ENCODE measurements around the gene SWI5. TPM values are rescaled to one million over a fixed set of nuclear protein-coding genes. Genes with fewer than 3 reads are reported as not detected.

SWI5 gene
- total and polyA plus RNA-seq, 9 of the 15 experiments (the other 6 are each of a cell fraction or from before 2014, with no cell fraction given) = 62.8 to 133 (median 95.9) TPM

DNA sequence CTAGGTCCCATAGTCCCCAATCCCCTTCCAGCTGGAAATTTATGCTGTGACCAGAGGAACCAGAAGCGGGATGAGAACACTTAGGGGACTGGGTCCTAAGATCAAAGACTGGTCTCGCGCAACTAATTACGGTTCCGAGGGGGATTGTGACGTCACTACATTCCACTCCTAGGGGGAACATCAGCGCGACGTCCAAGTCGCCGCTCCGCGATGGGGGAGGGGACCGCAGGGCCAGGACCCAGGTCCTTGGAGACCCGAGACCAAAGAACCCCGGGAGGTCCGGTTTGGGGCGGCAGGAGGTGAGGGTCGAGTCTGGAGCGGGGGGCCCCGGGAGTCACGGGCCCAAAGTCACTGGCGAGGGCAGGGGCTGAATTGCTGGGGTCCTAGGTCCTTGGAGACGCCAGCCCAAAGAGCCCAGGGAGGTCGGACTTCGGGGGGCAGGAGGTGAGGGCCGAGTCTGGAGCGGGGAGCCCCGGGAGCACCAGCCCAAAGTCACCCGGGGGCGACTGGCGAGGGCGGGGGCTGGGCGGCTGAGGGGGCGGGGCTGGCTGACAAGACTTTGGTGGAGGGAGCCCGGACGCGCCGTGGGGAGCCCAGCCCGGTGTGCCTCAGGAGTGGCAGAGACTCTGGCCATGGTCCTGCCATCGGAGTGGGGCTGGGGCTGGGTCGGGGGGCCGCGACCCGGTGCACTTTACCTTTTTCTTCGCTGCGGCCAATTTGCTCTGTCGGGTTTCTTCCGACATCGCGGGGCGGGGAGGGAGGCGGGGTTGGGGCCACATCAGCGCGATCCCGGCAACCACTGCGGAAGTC, 673 bp upstream of the SWI5 start, which contains the start of gene GOLGA2 (continued):
- TF ChIP-seq ZNF449 (CRISPR knock-in tag; IDR thresholded peaks at IDR 0.05) (no peak), ZNF408 (CRISPR knock-in tag; IDR thresholded peaks at IDR 0.05; ENCODE audit: low read depth) (peak; percentile 15; the same call in 1 of the 2 replicates), TCFL5 (CRISPR knock-in tag; conservative IDR thresholded peaks at IDR 0.05) (0 out of 2 replicates have a peak, but pooled peaks have one; percentile 52), MYC (IDR thresholded peaks at IDR 0.05; ENCODE audit: low read depth, low read length) (no peak), MYC (CRISPR knock-in tag; IDR thresholded peaks at IDR 0.05; ENCODE audit: borderline replicate concordance, low read depth) (no peak; the same call in 1 of the 2 replicates), ATF1 (CRISPR knock-in tag; IDR thresholded peaks at IDR 0.05) (no peak), ATF1 (tag; IDR thresholded peaks at IDR 0.05) (peak; percentile 99), ZNF3 (CRISPR knock-in tag; IDR thresholded peaks at IDR 0.05) (no peak), NR3C1 (CRISPR knock-in tag; IDR thresholded peaks at IDR 0.05) (no peak), ZNF764 (CRISPR knock-in tag; IDR thresholded peaks at IDR 0.05; ENCODE audit: low read depth) (peak; percentile 35; the same call in 1 of the 2 replicates), ZNF431 (CRISPR knock-in tag; IDR thresholded peaks at IDR 0.05) (no peak), SNRNP70 (optimal IDR thresholded peaks at IDR 0.05; ENCODE audit: low read depth, low read length) (no peak), ZBTB1 (CRISPR knock-in tag; IDR thresholded peaks at IDR 0.05; ENCODE audit: borderline replicate concordance, low read depth) (no peak), GATAD2A (IDR thresholded peaks at IDR 0.05) (no peak), ZNF347 (CRISPR knock-in tag; IDR thresholded peaks at IDR 0.05; ENCODE audit: low read depth) (no peak), IFI16 (CRISPR knock-in tag; IDR thresholded peaks at IDR 0.05) (no peak), TAL1 (IDR thresholded peaks at IDR 0.05) (no peak)
- TF ChIP-seq, protein P1, sequence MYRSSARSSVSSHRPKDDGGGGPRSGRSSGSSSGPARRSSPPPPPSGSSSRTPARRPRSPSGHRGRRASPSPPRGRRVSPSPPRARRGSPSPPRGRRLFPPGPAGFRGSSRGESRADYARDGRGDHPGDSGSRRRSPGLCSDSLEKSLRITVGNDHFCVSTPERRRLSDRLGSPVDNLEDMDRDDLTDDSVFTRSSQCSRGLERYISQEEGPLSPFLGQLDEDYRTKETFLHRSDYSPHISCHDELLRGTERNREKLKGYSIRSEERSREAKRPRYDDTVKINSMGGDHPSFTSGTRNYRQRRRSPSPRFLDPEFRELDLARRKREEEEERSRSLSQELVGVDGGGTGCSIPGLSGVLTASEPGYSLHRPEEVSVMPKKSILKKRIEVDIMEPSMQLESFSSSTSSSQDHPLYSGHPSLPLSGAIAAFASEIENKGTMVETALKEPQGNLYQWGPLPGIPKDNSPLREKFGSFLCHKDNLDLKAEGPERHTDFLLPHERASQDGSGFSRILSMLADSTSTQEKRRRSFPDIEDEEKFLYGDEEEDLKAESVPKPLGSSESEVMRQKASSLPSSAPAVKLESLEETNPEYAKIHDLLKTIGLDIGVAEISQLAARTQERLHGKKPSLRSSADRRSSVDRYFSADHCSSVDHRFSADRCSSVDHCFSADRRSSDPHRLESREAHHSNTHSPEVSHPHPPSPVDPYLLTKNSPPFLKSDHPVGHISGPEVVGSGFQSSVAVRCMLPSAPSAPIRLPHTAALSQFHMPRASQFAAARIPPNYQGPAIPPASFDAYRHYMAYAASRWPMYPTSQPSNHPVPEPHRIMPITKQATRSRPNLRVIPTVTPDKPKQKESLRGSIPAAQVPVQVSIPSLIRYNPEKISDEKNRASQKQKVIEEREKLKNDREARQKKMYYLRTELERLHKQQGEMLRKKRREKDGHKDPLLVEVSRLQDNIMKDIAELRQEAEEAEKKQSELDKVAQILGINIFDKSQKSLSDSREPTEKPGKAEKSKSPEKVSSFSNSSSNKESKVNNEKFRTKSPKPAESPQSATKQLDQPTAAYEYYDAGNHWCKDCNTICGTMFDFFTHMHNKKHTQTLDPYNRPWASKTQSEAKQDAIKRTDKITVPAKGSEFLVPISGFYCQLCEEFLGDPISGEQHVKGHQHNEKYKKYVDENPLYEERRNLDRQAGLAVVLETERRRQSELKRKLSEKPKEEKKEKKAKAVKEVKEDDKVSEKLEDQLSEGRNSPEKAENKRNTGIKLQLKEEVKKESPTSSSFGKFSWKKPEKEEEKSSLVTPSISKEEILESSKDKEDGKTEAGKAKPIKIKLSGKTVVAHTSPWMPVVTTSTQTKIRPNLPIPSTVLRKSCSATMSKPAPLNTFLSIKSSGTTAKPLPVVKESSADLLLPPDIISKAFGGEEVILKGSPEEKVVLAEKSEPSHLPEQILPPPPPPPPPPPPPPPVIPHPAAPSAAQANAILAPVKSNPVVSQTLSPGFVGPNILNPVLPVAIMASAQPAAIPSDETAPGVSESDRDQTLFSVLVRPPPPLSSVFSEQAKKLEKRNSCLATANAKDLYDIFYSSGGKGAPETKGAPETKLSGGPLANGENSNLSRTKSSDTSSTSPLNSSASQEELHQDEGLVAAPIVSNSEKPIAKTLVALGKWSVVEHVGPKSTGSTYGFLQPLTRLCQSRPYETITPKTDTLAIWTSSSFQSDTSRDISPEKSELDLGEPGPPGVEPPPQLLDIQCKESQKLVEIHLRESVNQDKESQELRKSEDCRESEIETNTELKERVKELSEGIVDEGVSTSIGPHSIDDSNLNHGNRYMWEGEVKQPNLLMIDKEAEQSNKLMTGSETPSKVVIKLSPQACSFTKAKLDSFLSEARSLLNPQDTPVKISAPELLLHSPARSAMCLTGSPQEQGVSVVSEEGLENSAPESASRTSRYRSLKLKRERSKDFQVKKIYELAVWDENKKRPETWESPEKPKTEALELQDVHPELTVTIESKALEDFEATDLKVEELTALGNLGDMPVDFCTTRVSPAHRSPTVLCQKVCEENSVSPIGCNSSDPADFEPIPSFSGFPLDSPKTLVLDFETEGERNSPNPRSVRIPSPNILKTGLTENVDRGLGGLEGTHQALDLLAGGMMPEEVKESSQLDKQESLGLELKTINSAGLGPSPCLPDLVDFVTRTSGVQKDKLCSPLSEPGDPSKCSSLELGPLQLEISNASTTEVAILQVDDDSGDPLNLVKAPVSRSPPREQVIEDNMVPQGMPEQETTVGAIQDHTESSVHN (IDR thresholded peaks at IDR 0.05; ENCODE audit: borderline replicate concordance in 1 of 2, low read depth in 1 of 2) = no peak
